ENCODE results near the gene RBFOX1.

- no peak for TF ChIP-seq POLR2A (IDR thresholded peaks at IDR 0.05)
- TF ChIP-seq CTCF (IDR thresholded peaks at IDR 0.05): no peak
- TF ChIP-seq POLR2AphosphoS5 (IDR thresholded peaks at IDR 0.05): no peak
- no peak for TF ChIP-seq EP300 (IDR thresholded peaks at IDR 0.05)
These were observed 36.6 kb downstream of the RBFOX1 start for GRCh38 chr16:7369204-7369603.
